GM19463 (cell line): ENCODE data around the gene SP2.

Experiments
- ATAC-seq: cut with Tn5 transposase; IDR thresholded peaks from one replicate; pipeline ENCODE4 v1.9.1; 2021; ENCODE audit warnings: mild to moderate bottlenecking, moderate library complexity; ENCODE audit not compliant: unreplicated experiment

SP2 gene

GRCh38 chr17:47895856-47896671 is at the start of gene SP2:
Gene SP2 (plus strand): TSS chr17:47896236. CDS start chr17:47896287, 51 bp downstream.
- peak; percentile 80 for ATAC-seq

GRCh38 chr17:47846716-47847340 is 49.2 kb upstream of the SP2 start:
- ATAC-seq = no peak

DNA sequence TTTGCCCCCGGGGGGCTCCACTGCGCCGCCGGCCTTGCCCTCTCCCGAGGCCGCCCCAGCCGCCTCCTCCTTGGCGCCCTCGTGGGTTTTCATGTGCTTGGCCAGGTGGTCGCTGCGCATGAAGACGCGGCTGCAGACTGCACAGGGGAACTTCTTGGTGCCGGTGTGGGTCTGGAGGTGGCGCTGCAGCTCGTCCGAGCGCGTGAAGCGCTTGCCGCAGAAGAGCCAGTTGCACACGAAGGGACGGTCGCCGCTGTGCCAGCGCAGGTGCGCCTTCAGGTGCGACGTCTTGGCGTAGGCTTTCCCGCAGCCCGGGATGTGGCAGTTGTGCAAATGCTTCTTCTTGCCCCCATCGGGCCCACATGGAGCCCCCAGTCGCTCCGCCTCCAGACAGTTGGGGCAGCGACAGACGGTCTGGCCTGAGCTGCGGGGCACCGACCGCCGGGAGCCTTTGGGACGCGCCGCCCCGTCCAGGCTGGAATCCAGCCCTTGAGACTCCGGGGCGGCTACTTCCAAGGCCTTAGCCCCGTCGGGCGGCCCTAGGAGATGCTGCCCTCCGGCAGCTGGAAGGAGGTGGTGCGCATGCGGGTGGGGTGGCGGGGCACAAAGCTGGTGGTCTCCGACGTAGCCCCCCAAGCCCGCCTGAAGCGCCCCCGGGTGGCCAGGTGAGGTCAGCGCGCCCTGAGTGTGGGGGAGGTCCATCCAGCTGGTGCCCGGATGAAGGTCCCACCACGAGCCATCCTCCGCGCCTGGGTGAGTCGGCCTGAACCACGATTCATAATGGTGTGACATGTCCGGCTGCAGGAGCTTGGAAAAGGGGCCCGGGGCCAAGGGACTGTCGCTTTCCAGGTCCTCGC is 48.5 kb upstream of the SP2 start:
- no peak for ATAC-seq

- ATAC-seq = no peak
These were observed 47.9 kb upstream of the SP2 start for GRCh38 chr17:47848198-47848513.

- ATAC-seq = no peak
These were observed 45.7 kb upstream of the SP2 start for GRCh38 chr17:47850373-47850691.

- ATAC-seq = no peak
These were observed 45.1 kb upstream of the SP2 start, which contains the start of gene SP6 for GRCh38 chr17:47850692-47851573. Gene SP6 (minus strand): TSS chr17:47851163. CDS start chr17:47848429, 2,734 bp downstream.

- no peak for ATAC-seq
These were observed 44.3 kb upstream of the SP2 start for GRCh38 chr17:47851764-47852112.

DNA sequence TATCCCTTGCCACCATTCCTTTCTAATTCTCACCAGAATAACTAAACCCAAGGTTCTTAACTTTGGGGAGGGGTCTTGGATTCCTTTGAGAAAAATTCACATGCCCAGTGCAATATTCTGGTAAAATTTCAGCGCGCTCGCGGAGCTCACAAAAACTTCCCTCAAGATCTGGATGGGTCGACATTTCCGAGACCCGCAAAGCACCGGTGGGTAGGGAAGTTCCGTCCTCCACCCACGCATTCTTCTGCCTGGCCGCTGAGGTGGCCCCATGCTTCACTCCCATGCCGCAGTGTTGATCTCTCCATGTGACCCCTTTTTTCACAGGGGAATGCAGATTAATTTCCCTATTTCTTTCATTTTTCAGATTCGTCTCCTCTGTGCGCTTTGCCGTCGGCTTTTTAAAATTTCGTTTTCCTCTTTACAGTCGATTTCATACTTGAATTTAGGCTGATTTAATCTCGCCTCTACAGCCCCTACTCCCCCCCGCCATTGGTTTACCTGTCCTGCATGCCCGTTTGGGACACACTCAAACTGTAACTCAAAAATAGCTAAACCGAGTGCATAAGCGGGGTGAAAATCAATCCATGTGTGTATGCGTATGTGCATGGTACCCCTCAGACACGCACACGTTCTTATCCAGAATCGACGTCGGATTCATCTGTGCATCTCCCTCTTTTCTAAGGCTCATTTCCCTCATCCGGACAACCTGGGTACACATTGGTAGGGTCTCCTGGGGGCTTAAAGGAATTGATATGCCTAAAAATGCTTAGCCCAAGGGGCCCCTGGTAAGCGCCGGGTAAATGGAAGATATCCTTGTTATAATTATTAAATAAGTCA is 43.7 kb upstream of the SP2 start:
- no peak for ATAC-seq

- no peak for ATAC-seq
These were observed 42.4 kb upstream of the SP2 start for GRCh38 chr17:47853616-47854015.

GRCh38 chr17:47855737-47856136 is 40.3 kb upstream of the SP2 start:
- no peak for ATAC-seq

DNA sequence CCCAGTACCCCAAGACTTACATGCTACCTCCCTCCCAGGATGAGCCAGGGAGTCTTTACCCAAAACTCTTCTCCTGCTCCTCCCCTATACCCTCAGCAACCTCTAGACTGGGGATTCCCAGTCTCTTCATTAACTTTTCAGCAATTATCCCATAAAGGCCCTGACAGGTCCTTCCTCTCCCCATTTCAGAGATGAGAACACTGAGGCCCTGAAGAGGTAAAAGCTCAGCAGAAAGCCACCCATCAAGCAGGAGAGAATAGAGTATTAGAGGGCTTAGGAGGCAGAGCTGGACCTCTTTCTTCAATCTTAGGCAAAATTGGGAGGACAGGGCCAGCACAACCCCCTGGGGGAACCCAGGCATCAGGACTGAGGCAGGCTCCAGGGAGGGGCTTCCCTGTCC is 39.2 kb upstream of the SP2 start:
- ATAC-seq = no peak

DNA sequence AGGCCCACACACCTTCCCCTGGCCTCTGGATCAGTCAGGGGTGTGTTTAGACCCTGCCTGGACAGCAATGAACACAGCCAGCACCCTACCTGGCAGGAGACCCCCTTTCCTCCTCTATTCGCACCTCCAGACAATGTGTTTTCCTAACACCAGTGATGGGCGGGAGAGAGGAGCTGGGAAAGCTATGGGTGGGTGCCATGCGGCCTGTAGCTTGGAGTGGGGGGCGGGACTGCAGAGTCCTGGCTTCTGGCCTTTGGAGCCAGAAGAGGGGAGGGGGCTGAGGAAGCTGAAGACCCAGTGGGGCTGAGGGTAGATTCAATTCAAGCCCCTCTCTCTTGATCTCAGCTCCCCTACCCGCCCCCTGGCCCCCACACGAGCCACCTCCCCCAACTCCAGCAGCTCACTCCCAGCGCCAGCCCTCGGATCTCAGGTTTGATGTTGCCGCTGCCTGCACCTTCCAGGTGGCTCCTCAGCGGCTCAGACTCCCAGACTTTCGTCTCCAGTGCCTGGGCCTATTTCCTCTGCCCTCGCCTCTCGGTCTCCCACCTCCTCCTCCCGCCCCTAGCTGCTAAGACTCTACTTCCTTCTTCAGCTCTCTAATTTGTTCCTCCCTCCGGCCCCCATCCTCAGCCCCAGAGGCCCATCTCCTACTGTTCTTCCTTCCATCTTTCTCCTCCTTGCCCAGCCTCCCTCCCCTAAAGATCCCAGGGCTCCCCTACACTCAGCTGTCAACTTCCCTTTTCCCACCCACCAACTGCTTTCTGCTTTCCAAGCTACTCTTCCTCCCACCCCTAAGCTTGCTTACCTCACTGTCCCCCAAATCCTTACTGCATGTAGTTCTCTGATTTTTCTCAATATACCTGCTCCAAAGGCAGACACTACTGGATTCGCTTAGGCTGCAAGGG is 38.2 kb upstream of the SP2 start:
- no peak for ATAC-seq

DNA sequence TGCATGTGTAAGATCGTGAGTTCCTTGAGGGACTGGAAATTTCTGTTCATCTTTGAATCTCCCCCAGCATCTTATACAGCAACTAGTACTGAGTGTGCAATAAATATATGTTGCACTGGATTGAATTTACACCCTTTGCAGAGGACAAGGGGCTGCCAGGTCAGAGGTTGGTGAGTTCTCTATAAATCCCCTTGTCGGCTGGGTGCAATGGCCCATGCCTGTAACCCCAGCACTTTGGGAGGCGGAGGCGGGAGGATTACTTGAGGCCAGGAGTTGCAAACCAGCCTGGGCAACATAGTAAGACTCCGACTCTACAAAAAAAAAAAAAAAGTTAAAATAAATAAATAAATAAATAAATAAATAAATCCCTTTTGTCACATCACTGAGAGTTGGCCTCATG is 35.6 kb upstream of the SP2 start:
- no peak for ATAC-seq

DNA sequence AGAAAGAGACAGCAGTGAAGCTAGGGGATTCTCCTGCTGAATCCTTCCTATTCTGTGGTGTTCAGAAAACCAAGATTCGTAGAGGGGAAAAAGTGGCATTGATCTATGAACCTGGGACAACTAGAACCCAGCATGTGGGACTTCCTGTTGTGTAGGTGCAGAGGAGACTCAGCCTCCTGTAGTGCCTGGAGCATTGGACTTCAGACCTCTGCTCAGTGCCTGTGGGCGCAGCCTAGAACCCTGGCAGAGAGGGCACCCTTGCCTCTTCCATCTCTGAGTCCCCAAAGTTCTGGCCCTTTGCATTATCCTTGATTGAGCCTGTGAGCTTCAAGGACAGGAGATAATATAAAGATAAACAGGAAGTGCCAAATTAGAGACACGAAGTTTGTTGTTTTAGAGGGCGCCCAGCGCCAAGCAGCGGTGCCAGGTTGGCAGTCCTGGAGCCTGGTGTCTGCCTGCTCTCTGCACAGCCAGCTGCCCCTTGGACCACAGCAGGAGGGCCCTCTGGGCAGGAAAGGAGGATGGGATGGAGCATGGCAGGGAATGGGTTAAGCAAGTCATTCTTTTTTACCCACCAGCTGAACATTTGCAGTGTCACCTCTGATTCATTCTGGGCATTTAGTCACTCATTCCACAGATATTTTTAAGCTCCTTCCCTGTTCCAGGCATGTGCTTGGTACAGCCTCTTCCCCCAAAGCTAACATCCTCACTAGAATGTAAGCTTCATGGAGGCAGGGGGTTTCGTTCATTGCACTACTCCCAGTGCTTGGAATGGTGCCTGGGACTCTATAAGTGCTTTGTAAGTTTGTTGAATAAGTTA is 33.2 kb upstream of the SP2 start:
- ATAC-seq = no peak

DNA sequence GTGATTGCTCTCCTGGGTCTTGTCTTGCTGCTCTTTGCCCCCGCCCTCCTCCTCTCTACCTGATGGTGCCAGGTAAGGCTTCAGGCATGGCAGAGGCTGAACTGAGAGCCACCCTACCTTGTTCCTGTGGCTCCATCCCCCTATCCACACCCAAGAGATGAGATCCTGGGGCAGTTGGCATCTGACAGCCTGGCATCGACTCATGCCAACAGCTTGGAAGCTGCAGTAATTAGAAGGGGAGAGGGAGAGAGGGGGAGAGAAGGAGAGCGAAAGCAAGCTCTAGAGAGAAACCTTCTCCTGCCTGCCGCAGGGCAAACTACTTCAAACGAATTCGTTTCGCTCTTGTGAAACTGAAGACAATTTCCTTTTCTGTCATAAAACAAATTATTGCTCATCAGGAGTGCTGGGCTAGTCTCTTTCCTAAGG is 31.2 kb upstream of the SP2 start:
- no peak for ATAC-seq

DNA sequence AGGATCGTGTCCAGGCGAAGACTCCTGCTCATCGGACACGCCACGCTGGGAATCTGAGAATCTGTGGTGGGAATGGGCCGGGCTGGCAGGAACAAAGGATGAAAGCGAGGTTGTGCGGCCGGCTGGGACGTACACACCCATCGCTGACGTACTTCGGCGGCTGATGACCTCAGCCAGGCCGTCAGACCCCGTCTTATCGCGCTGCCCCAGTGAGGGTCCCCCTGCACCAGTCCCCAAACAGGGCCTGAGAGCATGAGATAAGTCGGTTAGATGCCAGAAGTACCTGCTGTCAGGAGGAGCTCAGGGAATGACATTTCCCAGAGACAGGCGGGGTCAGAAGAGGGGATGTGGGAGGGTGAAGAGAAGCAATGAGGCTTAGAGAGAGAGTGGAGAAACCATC is 29.1 kb upstream of the SP2 start:
- ATAC-seq = no peak

- ATAC-seq = no peak
These were observed 28.1 kb upstream of the SP2 start for GRCh38 chr17:47867813-47868533.
